Lower lobe of right lung (tissue), 2 donors: Measurements from ENCODE around the gene KCTD1. TPM values are rescaled to one million over a fixed set of nuclear protein-coding genes. Genes with fewer than 3 reads are reported as not detected.

ENCODE experiments used
- ATAC-seq, 2 donors: fragments of 200-7000 bp; cut with Tn5 transposase; one replicate each; pipeline ENCODE4 v1.9.1; 2020 to 2022; ENCODE audit warnings: mild to moderate bottlenecking in 2 of 2, moderate library complexity in 2 of 2
- DNase-seq: peaks from one replicate; pipeline ENCODE4 v3.0.0-alpha.2; 2020
- H3K27ac ChIP-seq: fragments of 200-600 bp; one replicate; pipeline ENCODE4 v1.8.0; 2022
- H3K27me3 ChIP-seq: fragments of 200-600 bp; one replicate; pipeline ENCODE4 v1.8.0; 2022; ENCODE audit warnings: low read depth
- H3K36me3 ChIP-seq: fragments of 200-600 bp; one replicate; pipeline ENCODE4 v1.8.0; 2022; ENCODE audit warnings: mild to moderate bottlenecking
- H3K4me1 ChIP-seq: fragments of 200-600 bp; one replicate; pipeline ENCODE4 v1.8.0; 2022
- H3K4me3 ChIP-seq: fragments of 200-600 bp; one replicate; pipeline ENCODE4 v1.8.0; 2022; ENCODE audit warnings: mild to moderate bottlenecking
- H3K9me3 ChIP-seq: fragments of 200-600 bp; one replicate; pipeline ENCODE4 v1.8.0; 2022
- intact Hi-C: fragments of 100-400 bp; cut with DNase I; formaldehyde crosslinking; loops from one replicate; pipeline ENCODE4 v1.11.0; 2022
- total RNA-seq: library from RNA; stranded (reverse); fragmentation: NEBNext Ultra II Directional; extraction: Animal tissue kit (Norgen Biotek cat#: 25700); gene quantifications from one replicate; pipeline ENCODE4 v1.2.1, GENCODE V29; 2021
- TF ChIP-seq, protein P1 (sequence below): fragments of 200-600 bp; IDR thresholded peaks from one replicate; pipeline ENCODE4 v1.8.0; 2022; ENCODE audit warnings: antibody characterized with exemption, mild to moderate bottlenecking
- donor health status: DM: no; HTN: yes; CAD: no; lungs with severe emphysema.

The KCTD1 gene
- total RNA-seq, 1 donor from 2014 or later, result 9.0 TPM

DNA sequence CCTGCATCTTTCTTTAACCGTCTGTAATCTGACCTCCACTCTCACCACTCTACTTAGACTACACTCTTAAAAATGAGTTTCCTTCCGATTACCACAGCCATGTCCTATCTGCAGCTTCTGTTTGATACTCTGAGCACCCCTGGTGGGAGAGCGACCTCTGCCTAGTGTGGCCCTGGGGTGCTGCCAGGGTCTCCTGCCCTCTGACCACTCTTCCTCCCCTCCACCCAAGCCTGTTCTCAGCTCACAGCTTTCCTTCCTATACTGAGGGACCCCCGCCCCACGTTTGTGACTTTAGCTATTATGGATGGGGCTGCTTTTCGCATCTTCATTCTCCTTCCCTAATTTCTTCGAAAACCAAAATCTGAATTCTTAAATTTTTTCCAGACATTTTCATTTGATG, 132.7 kb downstream of the KCTD1 start:
- TF ChIP-seq, protein P1, sequence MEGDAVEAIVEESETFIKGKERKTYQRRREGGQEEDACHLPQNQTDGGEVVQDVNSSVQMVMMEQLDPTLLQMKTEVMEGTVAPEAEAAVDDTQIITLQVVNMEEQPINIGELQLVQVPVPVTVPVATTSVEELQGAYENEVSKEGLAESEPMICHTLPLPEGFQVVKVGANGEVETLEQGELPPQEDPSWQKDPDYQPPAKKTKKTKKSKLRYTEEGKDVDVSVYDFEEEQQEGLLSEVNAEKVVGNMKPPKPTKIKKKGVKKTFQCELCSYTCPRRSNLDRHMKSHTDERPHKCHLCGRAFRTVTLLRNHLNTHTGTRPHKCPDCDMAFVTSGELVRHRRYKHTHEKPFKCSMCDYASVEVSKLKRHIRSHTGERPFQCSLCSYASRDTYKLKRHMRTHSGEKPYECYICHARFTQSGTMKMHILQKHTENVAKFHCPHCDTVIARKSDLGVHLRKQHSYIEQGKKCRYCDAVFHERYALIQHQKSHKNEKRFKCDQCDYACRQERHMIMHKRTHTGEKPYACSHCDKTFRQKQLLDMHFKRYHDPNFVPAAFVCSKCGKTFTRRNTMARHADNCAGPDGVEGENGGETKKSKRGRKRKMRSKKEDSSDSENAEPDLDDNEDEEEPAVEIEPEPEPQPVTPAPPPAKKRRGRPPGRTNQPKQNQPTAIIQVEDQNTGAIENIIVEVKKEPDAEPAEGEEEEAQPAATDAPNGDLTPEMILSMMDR, result no peak
- intact Hi-C loops, result no loop called here
- Histone ChIP-seq H3K4me1 (no peaks in the 10 kb centered on the region), H3K27ac (no peak overlapping the region), H3K36me3 (no peaks in the 10 kb centered on the region), H3K4me3 (no peak overlapping the region), H3K9me3 (no peaks in the 10 kb centered on the region), H3K27me3 (no peaks in the 10 kb centered on the region)
- ATAC-seq (no peak), DNase-seq (no peak)

DNA sequence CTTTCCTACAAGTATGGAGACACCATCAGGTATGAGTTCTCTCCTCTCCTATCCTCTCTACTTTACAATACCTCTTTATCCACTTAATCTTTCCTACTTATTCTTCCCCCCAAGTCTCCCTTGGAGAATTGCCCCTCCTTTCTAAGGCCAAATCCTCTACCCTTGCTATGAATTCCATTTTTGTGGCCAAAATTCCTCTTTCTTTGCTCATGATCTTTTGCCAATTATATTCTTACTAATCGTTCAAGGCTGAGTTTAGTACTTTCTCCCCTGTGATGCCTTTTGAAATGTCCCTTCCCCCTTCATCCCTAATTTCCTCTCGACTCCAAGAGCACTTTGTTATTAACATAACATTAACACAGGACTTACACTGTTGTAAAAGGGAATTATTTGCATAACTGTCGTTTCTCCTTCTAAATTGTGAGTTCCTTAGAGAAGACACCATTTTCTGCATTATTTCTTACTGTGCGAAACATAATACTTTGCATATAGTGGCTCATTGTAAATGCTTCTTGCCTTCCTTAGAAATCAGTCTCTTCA, 133.4 kb downstream of the KCTD1 start:
- no peak overlapping the region for H3K4me3 ChIP-seq
- no peaks in the 10 kb centered on the region for H3K36me3 ChIP-seq
- ATAC-seq (no peak), DNase-seq (no peak)
- no peaks in the 10 kb centered on the region for H3K27me3 ChIP-seq
- no peak overlapping the region for H3K27ac ChIP-seq
- H3K4me1 ChIP-seq, result no peaks in the 10 kb centered on the region
- no peaks in the 10 kb centered on the region for H3K9me3 ChIP-seq
- intact Hi-C loops, result no loop called here
- TF ChIP-seq, protein P1, result no peak

DNA sequence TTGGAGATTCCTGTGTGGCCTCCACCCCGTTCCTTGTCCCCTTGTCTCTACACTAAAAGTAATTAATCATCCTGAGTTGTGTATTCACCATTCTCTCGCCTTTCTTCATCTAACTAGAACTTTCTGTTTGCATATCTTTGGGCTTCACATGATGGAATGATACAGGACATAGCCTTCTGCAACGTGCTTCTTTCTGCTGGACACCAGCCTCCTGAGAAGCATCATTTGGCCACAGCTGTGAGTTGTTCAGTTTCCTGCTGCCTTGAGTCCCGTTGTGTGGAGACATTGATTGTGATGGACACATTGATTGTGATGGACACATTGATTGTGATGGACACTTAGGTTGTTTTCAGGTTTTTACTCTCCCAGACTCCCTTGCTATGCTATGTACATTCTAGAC, 139.3 kb downstream of the KCTD1 start:
- Histone ChIP-seq H3K36me3 (no peaks in the 10 kb centered on the region), H3K27ac (no peak overlapping the region), H3K4me1 (no peaks in the 10 kb centered on the region), H3K27me3 (no peaks in the 10 kb centered on the region), H3K9me3 (no peaks in the 10 kb centered on the region), H3K4me3 (no peak overlapping the region)
- no peak for ATAC-seq
- intact Hi-C loops, result no loop called here
- no peak for DNase-seq
- TF ChIP-seq, protein P1, result no peak

DNA sequence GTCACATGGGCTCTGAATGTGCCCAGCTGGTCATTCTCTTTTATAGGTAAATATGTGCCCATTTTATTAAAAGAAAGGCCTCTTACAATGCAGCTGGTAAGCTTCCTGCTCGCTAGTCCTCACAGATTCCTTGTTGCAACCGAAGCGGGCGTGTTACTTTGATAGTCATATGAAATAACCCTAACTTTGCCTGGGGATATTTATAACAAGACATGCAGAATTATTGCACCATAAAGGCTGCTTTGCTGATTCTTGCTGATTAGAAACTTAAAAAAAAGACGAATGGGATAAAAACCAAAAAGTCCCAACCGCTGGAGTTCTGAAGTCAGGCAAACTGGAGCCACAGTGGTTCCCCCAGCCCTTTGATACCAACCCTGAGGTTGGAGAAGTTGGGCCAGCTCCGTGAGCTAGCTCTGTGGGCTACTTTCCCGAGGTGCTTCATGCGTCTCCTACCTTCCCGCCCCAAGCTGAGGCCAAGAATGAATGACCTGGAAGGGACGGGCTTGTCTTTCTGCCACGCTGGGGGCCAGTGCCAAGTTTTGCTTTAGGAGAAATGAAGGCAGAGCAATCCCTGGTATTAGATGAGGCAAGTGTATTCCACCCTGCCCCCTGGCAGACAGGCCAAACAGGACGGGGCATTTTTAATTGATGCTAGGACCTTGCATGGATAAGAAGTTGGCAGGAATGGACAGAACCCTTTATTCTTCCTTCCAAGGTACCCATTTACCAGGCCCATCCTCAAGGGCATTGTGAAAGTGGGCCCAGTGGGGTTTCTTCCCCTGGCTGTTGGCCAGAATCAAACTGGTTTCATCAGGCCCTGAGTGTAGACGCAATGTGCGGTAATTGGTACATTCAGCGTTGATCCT, 140.4 kb downstream of the KCTD1 start:
- Histone ChIP-seq H3K9me3 (no peaks in the 10 kb centered on the region), H3K36me3 (no peaks in the 10 kb centered on the region), H3K27me3 (no peaks in the 10 kb centered on the region), H3K27ac (no peak overlapping the region), H3K4me3 (no peak overlapping the region), H3K4me1 (no peaks in the 10 kb centered on the region)
- DNase-seq (no peak), ATAC-seq (no peak)
- TF ChIP-seq, protein P1, result no peak
- intact Hi-C loops, result no loop called here

DNA sequence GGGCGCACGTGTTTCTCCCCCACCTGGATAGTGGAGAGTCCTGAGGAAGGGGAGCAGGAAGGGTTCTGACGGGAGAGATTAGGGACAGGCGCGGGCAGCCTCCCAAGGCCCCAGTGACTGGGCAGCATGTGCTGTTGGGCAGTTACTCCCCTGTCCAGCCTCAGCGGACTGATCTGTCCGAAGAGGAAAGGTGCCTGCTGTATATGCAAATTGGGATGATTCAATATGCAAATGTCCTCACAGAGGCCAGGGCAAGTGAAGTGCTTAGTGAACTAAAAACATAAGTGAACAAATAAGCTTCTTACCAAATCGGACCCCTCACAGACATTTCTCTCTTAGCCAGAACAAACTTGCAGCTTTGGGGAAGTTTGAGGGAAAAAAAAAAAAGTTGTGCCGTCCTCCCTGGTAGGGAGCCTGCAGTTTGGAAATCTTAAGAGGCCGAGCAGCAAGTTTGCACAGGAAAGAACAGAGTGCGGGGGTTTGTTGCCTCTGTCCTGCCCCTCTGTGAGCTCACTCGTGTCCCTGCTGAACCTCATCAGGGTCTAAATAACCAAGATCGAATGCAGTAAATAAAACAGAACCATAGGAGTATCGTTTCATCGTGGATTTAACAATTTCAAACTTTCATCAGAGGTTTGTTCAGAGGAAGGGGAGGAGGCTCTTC, 141.4 kb downstream of the KCTD1 start:
- Histone ChIP-seq H3K27me3 (no peaks in the 10 kb centered on the region), H3K9me3 (no peaks in the 10 kb centered on the region), H3K36me3 (no peaks in the 10 kb centered on the region), H3K27ac (no peak overlapping the region), H3K4me1 (no peaks in the 10 kb centered on the region), H3K4me3 (no peak overlapping the region)
- TF ChIP-seq, protein P1, result no peak
- DNase-seq (no peak), ATAC-seq (no peak)
- intact Hi-C loops, result no loop called here
